K562 (cell line): ENCODE results near the gene TRIM65. TPM values are rescaled to one million over a fixed set of nuclear protein-coding genes. Genes with fewer than 3 reads are reported as not detected.

Experiments
- ATAC-seq: fragments of 200-7000 bp; cut with Tn5 transposase; 3 replicates; pipeline ENCODE4 v1.9.1; 2020; ENCODE audit warnings: moderate library complexity
- BruUV-seq: library from RNA; stranded (reverse); fragments of 400-500 nt; replicated peaks from 2 replicates; lab custom pipeline; 2021; lab: Mats Ljungman, UMichigan
- CTCF ChIA-PET: fragments of 300-600 bp; formaldehyde crosslinking; extraction: SDS; loops from one replicate; lab custom pipeline; 2021; ENCODE audit warnings: low intra/inter-chr PET ratio; lab: Yijun Ruan, JAX
- POLR2A ChIA-PET: fragments of 300-600, 350-650 bp; sonication (Branson Sonifier 250); formaldehyde crosslinking; extraction: SDS; loops from one replicate; lab custom pipeline; 2021; ENCODE audit warnings: antibody characterized with exemption, inconsistent platforms; lab: Yijun Ruan, JAX
- DNase-seq, 4 experiments: peaks; one replicate each; pipeline versions ENCODE4 v3.0.0 to v3.0.0-alpha.2; 2011 to 2018; ENCODE audit warnings: low spot score in 3 of 4, mixed read lengths in 3 of 4; ENCODE audit errors: extremely low read depth in 1 of 4
- FAIRE-seq: peaks from 2 replicates; lab custom pipeline; 2011; peaks lifted over from hg19 to GRCh38; lab: Jason Lieb, UNC
- H2AFZ ChIP-seq: 2 replicates; pipeline ENCODE4 v1.6.0; 2011; ENCODE audit warnings: low read depth, low read length, control low read depth, inconsistent platforms
- H3K27ac ChIP-seq: fragments of 200-600 bp; 3 replicates; pipeline ENCODE4 v1.8.0; 2011; ENCODE audit warnings: low read depth, mild to moderate bottlenecking, control low read depth, inconsistent platforms, low read length, moderate library complexity, mixed read lengths; ENCODE audit errors: extremely low read depth
- H3K27me3 ChIP-seq, 2 experiments: fragments of 300-600 bp in 1 of 2; 2 replicates in 1 of 2; 3 replicates in 1 of 2; pipeline versions ENCODE4 v1.6.0 to v1.8.0; 2011; ENCODE audit warnings: inconsistent platforms in 2 of 2, low read length in 2 of 2, mild to moderate bottlenecking in 1 of 2, mixed read lengths in 1 of 2, moderate library complexity in 1 of 2; ENCODE audit not compliant: control insufficient read depth in 2 of 2, insufficient read depth in 2 of 2
- H3K36me3 ChIP-seq: fragments of 300-600 bp; 3 replicates; pipeline ENCODE4 v1.8.0; 2011; ENCODE audit warnings: mild to moderate bottlenecking, low read length, inconsistent platforms; ENCODE audit not compliant: control insufficient read depth, insufficient read depth
- H3K4me1 ChIP-seq, 2 experiments: fragments of 200-600 bp in 1 of 2; replicated peaks in 1 of 2; 2 replicates in 1 of 2; 3 replicates in 1 of 2; pipeline versions ENCODE4 v1.5.1 to v1.8.0; 2011; ENCODE audit warnings: inconsistent platforms in 2 of 2, low read length in 2 of 2, mild to moderate bottlenecking in 1 of 2, mixed read lengths in 1 of 2, moderate library complexity in 1 of 2; ENCODE audit not compliant: control insufficient read depth in 2 of 2, insufficient read depth in 2 of 2
- H3K4me2 ChIP-seq: 2 replicates; pipeline ENCODE4 v1.6.1; 2011; ENCODE audit warnings: low read length, control low read depth, inconsistent platforms, mixed read lengths; ENCODE audit not compliant: insufficient read depth
- H3K4me3 ChIP-seq: fragments of 200-600 bp; sonication (generic), shearing (Covaris generic); 2 replicates; pipeline ENCODE4 v1.5.1; 2016; ENCODE audit warnings: control low read depth, inconsistent platforms
- H3K79me2 ChIP-seq: fragments of 200-600 bp; 3 replicates; pipeline ENCODE4 v1.8.0; 2011; ENCODE audit warnings: low read length, inconsistent platforms; ENCODE audit not compliant: control insufficient read depth, insufficient read depth
- H3K9ac ChIP-seq, 2 experiments: 2 replicates each; pipeline versions ENCODE4 v1.6.0 to v1.6.1; 2011; ENCODE audit warnings: low read depth in 2 of 2, low read length in 2 of 2, control low read depth in 1 of 2, inconsistent platforms in 1 of 2, mild to moderate bottlenecking in 1 of 2, mixed read lengths in 1 of 2; ENCODE audit not compliant: insufficient read depth in 1 of 2
- H3K9me1 ChIP-seq: one replicate; pipeline ENCODE4 v1.6.0; 2011; ENCODE audit warnings: inconsistent platforms, mild to moderate bottlenecking, low read length, moderate library complexity; ENCODE audit not compliant: control insufficient read depth, insufficient read depth
- H3K9me3 ChIP-seq: replicated peaks from 2 replicates; pipeline ENCODE4 v1.5.1; 2011; ENCODE audit warnings: low read depth, low read length, inconsistent platforms; ENCODE audit not compliant: control insufficient read depth, insufficient read depth
- H4K20me1 ChIP-seq: replicated peaks from 2 replicates; pipeline ENCODE4 v1.6.1; 2011; ENCODE audit warnings: low read length, inconsistent platforms, mixed read lengths; ENCODE audit not compliant: control insufficient read depth, insufficient read depth
- CTBP1 ChIP-seq: fragments of 450-650 bp; IDR thresholded peaks from 2 replicates; pipeline ENCODE4 v1.6.1; 2016; ENCODE audit warnings: borderline replicate concordance
- WGBS: fragments of 100-300 bp; shearing (Covaris generic); methylation state at CpG from one replicate; pipeline ENCODE4 v1.1.6; 2016; ENCODE audit warnings: low coverage, mixed read lengths; ENCODE audit not compliant: insufficient coverage; ENCODE audit errors: missing lambda C conversion rate; 5-methylcytosine and 5-hydroxymethylcytosine counted together
- in situ Hi-C: fragments of 300-500 bp; cut with MboI; formaldehyde crosslinking; loops from 4 replicates; pipeline ENCODE4 v1.15.0; 2018; ENCODE audit warnings: inconsistent platforms, mixed read lengths
- intact Hi-C: fragments of 100-400 bp; cut with micrococcal nuclease; formaldehyde crosslinking; loops from 2 replicates; pipeline ENCODE4 v1.14.2; 2022
- polyA plus RNA-seq, 8 experiments: library from polyadenylated mRNA; depleted of rRNA in 4 of 8; stranded (reverse) in 5 of 8; unstranded in 3 of 8; fragments of >200 nt; fragmentation: Nextera tagmentation in 2 of 8; fragmentation: Illumina TruSeq in 1 of 8; extraction: Ambion mirVana in 2 of 8; extraction: Trizol in 1 of 8; gene quantifications; 2 replicates each; pipeline versions ENCODE4 v1.2.1 to v1.2.3, GENCODE V29; 2011 to 2014; ENCODE audit warnings: inconsistent platforms in 1 of 8, missing spikeins in 1 of 8
- total RNA-seq, 7 experiments: library from RNA; depleted of rRNA in 6 of 7; stranded (reverse); fragments of >200 nt in 6 of 7; fragmentation: Illumina TruSeq in 2 of 7; extraction: Trizol in 2 of 7; gene quantifications; 2 replicates each; pipeline versions ENCODE4 v1.2.1 to v1.2.3, GENCODE V29; 2011 to 2021; ENCODE audit warnings: low replicate concordance in 1 of 7
- TF ChIP-seq, protein P1 (sequence below): fragments of 450-650 bp; IDR thresholded peaks from 2 replicates; pipeline ENCODE4 v1.7.1; 2018; ENCODE audit warnings: mild to moderate bottlenecking, low read depth; ENCODE audit not compliant: partially characterized antibody

The TRIM65 gene
- total and polyA plus RNA-seq, 9 of the 15 experiments (the other 6 are each of a cell fraction or from before 2014, with no cell fraction given): 2.8 to 45.7 (median 22.9) TPM

DNA sequence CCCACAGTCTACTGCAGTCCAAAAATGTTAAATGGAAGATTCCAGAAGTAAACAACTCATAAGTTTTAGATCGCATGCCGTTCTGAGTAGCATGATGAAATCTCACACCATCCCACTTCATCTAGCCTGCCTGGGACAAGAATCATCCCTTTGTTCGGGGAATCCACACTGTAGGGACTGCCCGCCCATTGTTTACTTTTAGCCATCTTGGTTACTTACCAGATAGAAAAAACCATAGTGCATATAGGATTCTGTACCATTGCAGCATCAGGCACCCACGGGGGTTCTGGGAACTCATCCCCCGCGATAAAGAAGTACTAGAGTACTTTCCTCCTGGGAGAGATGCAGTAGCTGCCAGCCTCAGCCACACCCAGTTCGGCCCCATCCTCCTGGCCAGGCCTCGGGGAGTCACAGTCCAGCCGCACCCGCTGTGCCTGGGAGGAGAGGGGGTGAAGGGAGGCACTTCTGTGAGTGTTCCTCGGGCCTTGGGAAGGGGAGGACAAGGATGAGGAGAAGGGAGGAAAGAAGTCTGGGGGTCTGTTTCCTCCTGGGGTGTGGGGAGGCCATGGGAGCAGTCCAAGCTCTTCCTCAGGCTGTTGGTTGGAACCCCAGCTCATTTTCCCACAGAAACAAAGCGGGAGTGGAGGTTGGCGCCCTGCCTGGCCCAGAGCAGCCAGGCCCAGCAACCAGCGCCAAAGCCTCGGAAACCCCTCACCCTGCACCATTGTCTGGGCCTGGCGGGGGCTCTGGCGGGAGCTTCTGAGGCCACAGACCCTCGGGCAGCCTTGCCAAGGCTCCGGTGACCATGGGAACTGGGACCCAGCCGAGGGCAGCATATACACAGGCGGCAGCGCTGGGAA is 27.2 kb downstream of the TRIM65 start:
- Histone ChIP-seq H2AFZ (peak overlapping the region; percentile 66), H3K27me3 (no peaks in the 10 kb centered on the region), H3K79me2 (no peaks in the 10 kb centered on the region), H3K27ac (no peak overlapping the region), H3K9me3 (no peaks in the 10 kb centered on the region), H4K20me1 (no peaks in the 10 kb centered on the region), H3K9me1 (no peaks in the 10 kb centered on the region), H3K4me3 (no peak overlapping the region), H3K36me3 (no peaks in the 10 kb centered on the region), H3K4me2 (no peak overlapping the region), H3K4me1 (peaks cover 19 to 39% of the 10 kb centered on the region in 2 experiments), H3K9ac (peak overlapping the region in 1 of 2 experiments; percentile 82; a peak in 3 of 4 replicates)
- WGBS: 48% methylated on average over 22 of the region's 23 CpGs
- FAIRE-seq (no peak), DNase-seq (peak in 2 of 4 experiments; percentile 19 to 24), ATAC-seq (peak; percentile 46)
- CTCF ChIA-PET: no interaction called here
- intact Hi-C loops (no loop called here), in situ Hi-C loops (no loop called here)
- POLR2A ChIA-PET: interaction anchor here (0.6 to 15.8 kb wide), 9 partner anchors 8 to 640 kb away, joined by 3 to 169 read pairs (median 4); partner anchors contain the start of gene TRIM65
- BruUV-seq: no TSS peak
- TF ChIP-seq, protein P1, sequence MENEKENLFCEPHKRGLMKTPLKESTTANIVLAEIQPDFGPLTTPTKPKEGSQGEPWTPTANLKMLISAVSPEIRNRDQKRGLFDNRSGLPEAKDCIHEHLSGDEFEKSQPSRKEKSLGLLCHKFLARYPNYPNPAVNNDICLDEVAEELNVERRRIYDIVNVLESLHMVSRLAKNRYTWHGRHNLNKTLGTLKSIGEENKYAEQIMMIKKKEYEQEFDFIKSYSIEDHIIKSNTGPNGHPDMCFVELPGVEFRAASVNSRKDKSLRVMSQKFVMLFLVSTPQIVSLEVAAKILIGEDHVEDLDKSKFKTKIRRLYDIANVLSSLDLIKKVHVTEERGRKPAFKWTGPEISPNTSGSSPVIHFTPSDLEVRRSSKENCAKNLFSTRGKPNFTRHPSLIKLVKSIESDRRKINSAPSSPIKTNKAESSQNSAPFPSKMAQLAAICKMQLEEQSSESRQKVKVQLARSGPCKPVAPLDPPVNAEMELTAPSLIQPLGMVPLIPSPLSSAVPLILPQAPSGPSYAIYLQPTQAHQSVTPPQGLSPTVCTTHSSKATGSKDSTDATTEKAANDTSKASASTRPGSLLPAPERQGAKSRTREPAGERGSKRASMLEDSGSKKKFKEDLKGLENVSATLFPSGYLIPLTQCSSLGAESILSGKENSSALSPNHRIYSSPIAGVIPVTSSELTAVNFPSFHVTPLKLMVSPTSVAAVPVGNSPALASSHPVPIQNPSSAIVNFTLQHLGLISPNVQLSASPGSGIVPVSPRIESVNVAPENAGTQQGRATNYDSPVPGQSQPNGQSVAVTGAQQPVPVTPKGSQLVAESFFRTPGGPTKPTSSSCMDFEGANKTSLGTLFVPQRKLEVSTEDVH: no peak
- TF ChIP-seq CTBP1: peak; percentile 38; the same call in 1 of the 2 replicates
